Hepatocyte (in vitro differentiated cells): ENCODE data around the gene ARL6IP1. TPM values are rescaled to one million over a fixed set of nuclear protein-coding genes. Genes with fewer than 3 reads are reported as not detected.
A peak's percentile ranks its signal among the peaks of the same experiment; 100 is the strongest.

ENCODE experiments used
- DNase-seq: peaks from one replicate; pipeline ENCODE4 v3.0.0-alpha.2; 2016; ENCODE audit warnings: low spot score
- H2AFZ ChIP-seq: fragments of 200-600 bp; sonication (generic); 2 replicates; pipeline ENCODE4 v1.6.0; 2016; ENCODE audit warnings: antibody characterized with exemption, mild to moderate bottlenecking
- H3K27ac ChIP-seq: fragments of 200-600 bp; sonication (generic); 2 replicates; pipeline ENCODE4 v1.5.1; 2016; ENCODE audit warnings: mild to moderate bottlenecking
- H3K27me3 ChIP-seq: fragments of 200-600 bp; sonication (generic); 2 replicates; pipeline ENCODE4 v1.6.1; 2016
- H3K36me3 ChIP-seq: fragments of 200-600 bp; sonication (generic); replicated peaks from 2 replicates; pipeline ENCODE4 v1.5.1; 2016; ENCODE audit warnings: low read depth; ENCODE audit not compliant: insufficient read depth
- H3K4me1 ChIP-seq: fragments of 200-600 bp; sonication (generic); 2 replicates; pipeline ENCODE4 v1.5.1; 2016; ENCODE audit warnings: mild to moderate bottlenecking, moderate library complexity; ENCODE audit not compliant: insufficient read depth
- H3K4me2 ChIP-seq: fragments of 200-600 bp; sonication (generic); 2 replicates; pipeline ENCODE4 v1.6.0; 2016
- H3K4me3 ChIP-seq: fragments of 200-600 bp; sonication (generic); 2 replicates; pipeline ENCODE4 v1.5.1; 2016; ENCODE audit warnings: mild to moderate bottlenecking
- H3K79me2 ChIP-seq: fragments of 200-600 bp; sonication (generic); 2 replicates; pipeline ENCODE4 v1.6.0; 2017; ENCODE audit warnings: mild to moderate bottlenecking
- H3K9me2 ChIP-seq: fragments of 200-600 bp; sonication (generic); replicated peaks from 2 replicates; pipeline ENCODE4 v1.6.0; 2017; ENCODE audit warnings: mild to moderate bottlenecking; ENCODE audit not compliant: insufficient read depth
- H3K9me3 ChIP-seq: fragments of 200-600 bp; sonication (generic); 2 replicates; pipeline ENCODE4 v1.5.1; 2016; ENCODE audit warnings: low read depth, mild to moderate bottlenecking
- H4K20me1 ChIP-seq: fragments of 200-600 bp; sonication (generic); 2 replicates; pipeline ENCODE4 v1.6.0; 2016; ENCODE audit warnings: mild to moderate bottlenecking; ENCODE audit not compliant: insufficient read depth, poor library complexity, severe bottlenecking
- CTCF ChIP-seq: fragments of 200-600 bp; sonication (generic); IDR thresholded peaks from 2 replicates; pipeline ENCODE4 v1.5.1; 2016; ENCODE audit warnings: antibody characterized with exemption, mild to moderate bottlenecking; ENCODE audit not compliant: poor library complexity
- EZH2 ChIP-seq: fragments of 200-600 bp; sonication (generic); IDR thresholded peaks from 2 replicates; pipeline ENCODE4 v1.6.1; 2016; ENCODE audit warnings: antibody characterized with exemption, mild to moderate bottlenecking, borderline replicate concordance
- EZH2phosphoT487 ChIP-seq: fragments of 200-600 bp; sonication (generic); IDR thresholded peaks from one replicate; pipeline ENCODE4 v1.6.1; 2018; ENCODE audit warnings: antibody characterized with exemption, mild to moderate bottlenecking, low read depth, moderate library complexity; ENCODE audit not compliant: unreplicated experiment, severe bottlenecking
- WGBS: methylation state at CpG from one replicate; pipeline ENCODE4 v1.1.6; 2016; ENCODE audit warnings: low lambda C conversion rate; ENCODE audit errors: missing lambda C conversion rate; 5-methylcytosine and 5-hydroxymethylcytosine counted together
- polyA plus RNA-seq: library from polyadenylated mRNA; unstranded; fragments of >200 nt; fragmentation: Nextera tagmentation; extraction: Ambion mirVana; gene quantifications from 2 replicates; pipeline ENCODE4 v1.2.1, GENCODE V29; 2016
- total RNA-seq: library from RNA; depleted of rRNA; stranded (reverse); fragments of >200 nt; gene quantifications from 2 replicates; pipeline ENCODE4 v1.2.3, GENCODE V29; 2014

ARL6IP1 gene
- total and polyA plus RNA-seq, 2 experiments from 2014 or later, result 179 to 239 TPM

- WGBS, result 13% methylated on average over 20 of the region's 20 CpGs
- H3K4me3 ChIP-seq, result peak overlapping the region; percentile 83
- H3K4me2 ChIP-seq, result peak overlapping the region; percentile 84
- H4K20me1 ChIP-seq, result peaks cover 58% of the 10 kb centered on the region
- H3K36me3 ChIP-seq, result peaks cover 3% of the 10 kb centered on the region
- DNase-seq, result no peak
- peak overlapping the region; percentile 92 for H3K27ac ChIP-seq
- peaks cover 25% of the 10 kb centered on the region for H3K4me1 ChIP-seq
- peaks cover 61% of the 10 kb centered on the region for H3K79me2 ChIP-seq
- H2AFZ ChIP-seq, result no peak overlapping the region
- no peaks in the 10 kb centered on the region for H3K9me3 ChIP-seq
- TF ChIP-seq CTCF (no peak), EZH2phosphoT487 (no peak), EZH2 (no peak)
- H3K27me3 ChIP-seq, result no peaks in the 10 kb centered on the region
- no peaks in the 10 kb centered on the region for H3K9me2 ChIP-seq
Measured at GRCh38 chr16:18788828-18789514, 12.4 kb downstream of the ARL6IP1 start.

- no peaks in the 10 kb centered on the region for H3K9me3 ChIP-seq
- DNase-seq, result no peak
- peak overlapping the region; percentile 53 for H3K4me2 ChIP-seq
- no peaks in the 10 kb centered on the region for H3K9me2 ChIP-seq
- no peak overlapping the region for H3K4me3 ChIP-seq
- H4K20me1 ChIP-seq, result peaks cover 75% of the 10 kb centered on the region
- peaks cover 3% of the 10 kb centered on the region for H3K36me3 ChIP-seq
- peaks cover 72% of the 10 kb centered on the region for H3K79me2 ChIP-seq
- WGBS, result 85% methylated on average over 8 of the region's 8 CpGs
- TF ChIP-seq EZH2phosphoT487, result no peak
- TF ChIP-seq CTCF, result no peak
- TF ChIP-seq EZH2, result no peak
- H3K27me3 ChIP-seq, result no peaks in the 10 kb centered on the region
- H3K27ac ChIP-seq, result no peak overlapping the region
- H2AFZ ChIP-seq, result no peak overlapping the region
- H3K4me1 ChIP-seq, result peaks cover 25% of the 10 kb centered on the region
Measured at GRCh38 chr16:18784917-18785623, 16.3 kb downstream of the ARL6IP1 start.

- no peak for DNase-seq
- no peaks in the 10 kb centered on the region for H3K27me3 ChIP-seq
- no peak overlapping the region for H3K4me3 ChIP-seq
- H3K79me2 ChIP-seq, result peaks cover 58% of the 10 kb centered on the region
- WGBS, result 93% methylated on average over 17 of the region's 17 CpGs
- no peak overlapping the region for H3K27ac ChIP-seq
- no peaks in the 10 kb centered on the region for H3K9me2 ChIP-seq
- H3K4me2 ChIP-seq, result no peak overlapping the region
- TF ChIP-seq EZH2phosphoT487 (no peak), EZH2 (no peak)
- peaks cover 22% of the 10 kb centered on the region for H3K4me1 ChIP-seq
- peaks cover 64% of the 10 kb centered on the region for H4K20me1 ChIP-seq
- no peak overlapping the region for H2AFZ ChIP-seq
- peaks cover 1% of the 10 kb centered on the region for H3K36me3 ChIP-seq
- H3K9me3 ChIP-seq, result no peaks in the 10 kb centered on the region
Measured at GRCh38 chr16:18783430-18784341, 17.7 kb downstream of the ARL6IP1 start.
